H1 (cell line): Measurements from ENCODE around the gene ADGRG2. TPM values are rescaled to one million over a fixed set of nuclear protein-coding genes. Genes with fewer than 3 reads are reported as not detected.

Experiments used
- CHD7 ChIP-seq: fragments of 300-600 bp; sonication (generic); IDR thresholded peaks from 2 replicates; pipeline ENCODE4 v1.7.1; 2012; ENCODE audit warnings: low read length, moderate library complexity, mild to moderate bottlenecking, inconsistent platforms; ENCODE audit not compliant: insufficient replicate concordance
- EGR1 ChIP-seq: IDR thresholded peaks from 2 replicates; pipeline ENCODE4 v1.6.1; 2011; ENCODE audit warnings: low read depth, low read length, borderline replicate concordance
- FOSL1 ChIP-seq: IDR thresholded peaks from 2 replicates; pipeline ENCODE4 v1.6.1; 2011; ENCODE audit warnings: mild to moderate bottlenecking, low read depth, low read length, moderate library complexity; ENCODE audit not compliant: insufficient read depth
- JUND ChIP-seq: IDR thresholded peaks from 2 replicates; pipeline ENCODE4 v1.6.1; 2011; ENCODE audit warnings: mild to moderate bottlenecking, improper control_type of control experiment, low read length
- KDM1A ChIP-seq: fragments of 200-600, 300-600 bp; sonication (generic); IDR thresholded peaks from 2 replicates; pipeline ENCODE4 v1.7.1; 2016; ENCODE audit warnings: mild to moderate bottlenecking, low read length, borderline replicate concordance
- KDM4A ChIP-seq: IDR thresholded peaks from one replicate; pipeline ENCODE4 v1.7.1; 2012; ENCODE audit warnings: low read depth, mild to moderate bottlenecking, moderate library complexity, low read length, inconsistent platforms; ENCODE audit not compliant: severe bottlenecking
- RAD21 ChIP-seq, 2 experiments: IDR thresholded peaks in 1 of 2; conservative IDR thresholded peaks in 1 of 2; 2 replicates each; pipeline ENCODE4 v1.6.1; 2011; ENCODE audit warnings: low read depth in 2 of 2, low read length in 2 of 2, improper control_type of control experiment in 1 of 2, inconsistent platforms in 1 of 2, mild to moderate bottlenecking in 1 of 2, moderate library complexity in 1 of 2
- SP1 ChIP-seq: IDR thresholded peaks from 2 replicates; pipeline ENCODE4 v1.6.1; 2011; ENCODE audit warnings: low read depth, low read length
- TAF1 ChIP-seq: IDR thresholded peaks from 2 replicates; pipeline ENCODE4 v1.6.1; 2011; ENCODE audit warnings: mild to moderate bottlenecking, low read depth, low read length
- TBP ChIP-seq: IDR thresholded peaks from 2 replicates; pipeline ENCODE4 v1.6.1; 2011; ENCODE audit warnings: low read depth, low read length, improper control_type of control experiment
- polyA plus RNA-seq, 7 experiments: library from polyadenylated mRNA; depleted of rRNA in 3 of 7; stranded (reverse) in 5 of 7; unstranded in 2 of 7; fragments of >200 nt in 5 of 7; fragments of 200-250 nt in 2 of 7; gene quantifications; 1 replicate in 5 of 7; 2 replicates in 1 of 7; 4 replicates in 1 of 7; pipeline versions ENCODE4 v1.2.1 to v1.2.3, GENCODE V29; 2011 to 2013; ENCODE audit warnings: missing spikeins in 2 of 7, mixed read lengths in 2 of 7
- total RNA-seq: library from RNA; stranded (reverse); fragmentation: NEBNext Ultra II Directional; extraction: Animal tissue kit (Norgen Biotek cat#: 25700); gene quantifications from 2 replicates; pipeline ENCODE4 v1.2.1, GENCODE V29; 2021

ADGRG2 gene
- total and polyA plus RNA-seq, 2 of the 8 experiments (the other 6 are each of a cell fraction or from before 2014, with no cell fraction given): 8.9 to 13.3 TPM

GRCh38 chrX:19063030-19063429 is 59.2 kb downstream of the ADGRG2 start (continued):
- TF ChIP-seq SP1: no peak
- no peak for TF ChIP-seq JUND
- TF ChIP-seq TBP: no peak
- no peak for TF ChIP-seq TAF1
- TF ChIP-seq FOSL1: no peak
- no peak for TF ChIP-seq CHD7
- TF ChIP-seq KDM1A: no peak
- no peak for TF ChIP-seq EGR1
- no peak for TF ChIP-seq RAD21 (IDR thresholded peaks at IDR 0.05 in 1 of 2, conservative IDR thresholded peaks at IDR 0.05 in 1 of 2; ENCODE audit: low read depth in 2 of 2, low read length in 2 of 2)
- no peak for TF ChIP-seq KDM4A
